HG03108 (cell line): ENCODE measurements around the gene B3GLCT.
"Not testable (repeated sequence)": the region's sequence is repeated elsewhere in the genome, so short reads cannot be mapped to it uniquely, and the experiment has no call there.

Experiments
- ATAC-seq: cut with Tn5 transposase; IDR thresholded peaks from one replicate; pipeline ENCODE4 v1.9.1; 2021; ENCODE audit warnings: moderate library complexity; ENCODE audit not compliant: unreplicated experiment

Gene B3GLCT

GRCh38 chr13:31182987-31183386 is 16.8 kb upstream of the B3GLCT start:
- no peak for ATAC-seq

GRCh38 chr13:31184451-31184850 is 15.3 kb upstream of the B3GLCT start:
- ATAC-seq, result no peak

DNA sequence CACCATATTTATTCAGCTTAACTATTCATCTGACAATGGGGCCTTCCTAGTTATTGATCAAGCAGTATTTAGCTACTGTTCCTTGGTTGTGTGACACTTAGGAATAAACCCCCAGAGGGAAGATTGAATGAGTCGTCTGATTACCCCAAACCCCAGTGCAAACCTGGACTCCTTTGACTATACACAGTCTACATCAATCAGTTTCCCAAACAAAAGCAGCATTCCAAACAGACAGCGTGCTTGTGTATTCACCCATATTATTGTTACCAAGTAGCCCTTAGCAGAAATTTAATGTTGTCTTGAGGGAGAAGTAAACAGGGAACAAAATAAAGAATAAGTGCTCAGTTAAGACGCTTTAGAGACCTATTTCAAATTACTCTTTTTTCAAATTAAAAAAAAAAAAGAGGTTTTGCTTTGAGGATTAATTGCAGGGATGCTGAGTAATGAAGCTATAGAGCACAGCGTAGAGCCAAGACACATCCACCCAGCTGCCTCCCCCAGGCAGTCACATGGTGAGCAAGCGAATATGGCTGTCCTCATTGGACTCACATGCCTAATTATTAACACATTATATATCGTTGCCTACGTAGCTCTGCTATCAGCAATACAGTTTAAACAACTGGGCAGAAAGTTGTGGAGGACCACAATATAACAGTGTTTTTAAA is 14.7 kb upstream of the B3GLCT start:
- ATAC-seq, result no peak

DNA sequence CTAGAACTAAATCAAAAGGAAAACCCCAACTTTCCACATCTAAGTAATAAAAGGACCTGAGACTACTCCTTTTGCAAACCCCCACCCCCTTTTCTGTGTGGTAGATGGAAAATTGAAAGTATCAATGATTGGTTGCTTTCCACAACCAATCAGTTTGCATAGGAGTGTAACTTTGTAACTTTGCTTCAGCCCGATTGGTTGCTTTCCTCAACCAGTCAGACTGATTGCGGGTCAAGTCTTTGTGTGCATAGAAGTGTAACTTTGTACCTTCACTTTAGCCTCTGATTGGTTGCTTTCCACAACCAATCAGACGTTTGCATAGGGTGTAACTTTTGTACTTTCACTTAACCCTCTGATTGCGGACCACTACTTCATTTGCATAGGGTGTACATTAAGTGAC is 8.0 kb upstream of the B3GLCT start:
- no peak for ATAC-seq

- no peak for ATAC-seq
Measured at GRCh38 chr13:31192306-31192705, 7.5 kb upstream of the B3GLCT start.

- ATAC-seq, result no peak
Measured at GRCh38 chr13:31195616-31196015, 4.2 kb upstream of the B3GLCT start.

GRCh38 chr13:31196992-31197391 is 2.8 kb upstream of the B3GLCT start:
- ATAC-seq, result no peak

DNA sequence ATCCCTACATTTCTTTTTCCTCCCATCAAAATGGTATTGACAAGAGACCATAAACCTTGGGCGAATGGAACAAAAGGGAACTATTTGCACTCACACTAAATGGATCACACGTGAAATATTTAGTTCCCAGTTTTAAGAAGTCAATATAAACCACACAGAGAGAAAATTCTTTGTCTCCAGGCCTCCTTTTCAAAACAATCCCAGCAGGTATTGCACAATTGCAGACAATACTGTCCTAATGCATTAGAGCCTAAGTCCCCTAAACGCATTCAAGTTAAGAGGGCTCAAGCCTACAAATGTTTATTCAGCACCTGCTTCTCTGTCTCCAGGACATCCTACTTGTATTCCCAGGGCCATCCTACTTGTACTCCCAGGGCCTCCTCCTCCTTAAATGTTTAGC is 1.3 kb upstream of the B3GLCT start:
- no peak for ATAC-seq

- no peak for ATAC-seq
Measured at GRCh38 chr13:31199527-31199848, 287 bp upstream of the B3GLCT start.

GRCh38 chr13:31200637-31200971 is 829 bp downstream of the B3GLCT start:
- ATAC-seq, result peak; percentile 13

GRCh38 chr13:31201341-31202031 is 1.7 kb downstream of the B3GLCT start:
- ATAC-seq, result no peak

GRCh38 chr13:31204592-31204991 is 4.8 kb downstream of the B3GLCT start:
- ATAC-seq, result no peak

DNA sequence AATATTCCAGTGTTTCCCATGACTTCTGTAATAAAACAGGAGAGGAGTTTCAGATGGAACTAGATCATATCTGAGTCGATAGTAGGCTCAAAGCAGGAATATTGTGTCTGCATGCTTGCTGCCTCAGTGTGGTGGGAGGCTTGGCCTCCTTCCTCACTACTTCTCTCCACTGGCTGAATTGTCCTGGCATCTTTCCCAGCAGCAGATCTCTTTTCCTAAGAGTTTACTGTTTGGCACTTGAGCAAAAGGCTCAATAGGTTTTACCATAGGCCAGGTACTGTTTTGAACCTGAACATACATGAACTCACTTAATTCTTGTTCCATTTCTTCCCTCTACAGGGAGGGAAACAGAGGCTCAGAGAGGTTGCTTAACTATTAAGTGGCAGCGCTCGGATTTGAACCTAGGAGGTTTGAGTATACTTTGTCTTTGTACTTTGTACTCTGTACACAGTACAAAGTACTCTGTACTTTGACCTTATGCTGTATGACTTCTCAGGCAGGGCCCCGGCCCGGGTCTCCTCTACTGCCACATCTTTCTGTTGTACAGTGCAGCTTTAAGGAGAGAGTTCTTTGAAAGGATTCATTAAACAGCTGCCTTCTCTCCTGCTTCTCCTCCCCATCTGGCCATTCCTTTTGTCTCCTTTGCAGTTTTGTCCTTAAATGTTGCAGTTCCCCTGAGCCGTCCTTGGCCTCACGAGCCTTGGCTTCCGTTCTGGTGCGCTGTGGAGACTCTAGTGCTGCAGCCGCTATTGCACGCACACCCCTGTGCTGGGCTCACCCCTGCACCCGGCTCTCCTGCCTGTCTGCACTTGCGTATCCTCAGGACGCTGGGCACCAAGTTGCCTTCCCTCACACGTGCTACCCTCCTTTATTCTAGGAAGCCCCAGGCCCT is 8.1 kb downstream of the B3GLCT start:
- no peak for ATAC-seq

DNA sequence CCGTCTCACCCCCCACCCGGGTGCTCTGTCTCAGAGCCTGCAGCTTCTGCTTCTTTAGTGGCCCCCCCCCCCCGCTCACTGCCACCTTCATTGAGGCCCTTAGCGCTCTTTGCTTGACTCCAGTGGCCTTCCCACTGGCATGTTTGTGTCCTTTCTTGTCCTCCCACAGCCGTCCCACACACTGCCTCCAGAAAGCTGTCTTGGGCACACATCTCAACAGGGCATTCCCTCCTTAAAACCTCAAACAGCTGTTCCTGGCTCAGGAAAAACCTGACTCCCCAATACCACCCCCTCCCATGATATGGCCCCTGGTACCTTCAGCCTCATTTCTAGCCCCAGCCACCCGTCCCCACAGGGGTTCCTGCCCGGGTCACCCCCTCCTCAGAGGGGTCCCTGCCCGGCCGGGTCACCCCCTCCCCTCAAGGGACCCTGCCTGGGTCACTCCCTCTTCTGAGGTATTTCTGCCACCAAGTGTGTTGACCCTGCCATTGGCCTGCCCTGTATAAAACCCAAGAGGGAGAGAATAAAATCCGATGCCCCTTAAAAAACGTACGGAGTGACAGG is 8.9 kb downstream of the B3GLCT start:
- no peak for ATAC-seq

DNA sequence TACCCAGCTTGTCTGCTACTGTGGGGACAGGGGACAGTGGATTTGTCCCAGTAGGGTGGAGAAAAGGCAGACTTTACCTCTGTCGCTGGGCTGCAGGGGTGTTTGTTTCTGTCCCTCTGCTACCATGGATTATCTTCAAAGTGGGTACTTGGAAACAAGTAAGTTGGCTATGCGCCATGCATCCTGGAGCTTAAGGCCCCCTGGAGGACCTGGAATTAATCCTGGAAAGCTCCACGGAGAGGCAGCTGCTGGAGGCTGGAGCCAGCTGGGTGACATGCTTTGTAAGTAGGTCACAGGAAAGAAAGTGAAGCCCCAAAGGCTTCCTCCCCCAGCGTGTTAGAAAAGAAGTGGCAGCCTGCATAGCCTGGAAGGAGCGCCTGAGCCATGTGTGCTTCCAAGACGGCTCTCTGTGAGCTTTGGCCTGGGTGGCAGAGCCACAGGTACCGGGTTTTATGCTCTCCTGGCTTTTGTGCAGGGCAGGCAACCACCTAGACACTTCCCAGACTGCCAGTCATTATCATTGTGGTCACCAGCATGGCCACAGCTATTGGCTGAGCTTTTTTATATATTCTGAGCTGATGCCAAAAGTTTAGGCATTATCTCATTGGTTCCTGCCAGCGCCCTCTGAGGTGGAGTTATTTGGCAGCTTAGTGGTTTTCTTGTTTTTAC is 9.5 kb downstream of the B3GLCT start:
- ATAC-seq, result no peak

GRCh38 chr13:31209841-31210210 is 10.1 kb downstream of the B3GLCT start:
- no peak for ATAC-seq

DNA sequence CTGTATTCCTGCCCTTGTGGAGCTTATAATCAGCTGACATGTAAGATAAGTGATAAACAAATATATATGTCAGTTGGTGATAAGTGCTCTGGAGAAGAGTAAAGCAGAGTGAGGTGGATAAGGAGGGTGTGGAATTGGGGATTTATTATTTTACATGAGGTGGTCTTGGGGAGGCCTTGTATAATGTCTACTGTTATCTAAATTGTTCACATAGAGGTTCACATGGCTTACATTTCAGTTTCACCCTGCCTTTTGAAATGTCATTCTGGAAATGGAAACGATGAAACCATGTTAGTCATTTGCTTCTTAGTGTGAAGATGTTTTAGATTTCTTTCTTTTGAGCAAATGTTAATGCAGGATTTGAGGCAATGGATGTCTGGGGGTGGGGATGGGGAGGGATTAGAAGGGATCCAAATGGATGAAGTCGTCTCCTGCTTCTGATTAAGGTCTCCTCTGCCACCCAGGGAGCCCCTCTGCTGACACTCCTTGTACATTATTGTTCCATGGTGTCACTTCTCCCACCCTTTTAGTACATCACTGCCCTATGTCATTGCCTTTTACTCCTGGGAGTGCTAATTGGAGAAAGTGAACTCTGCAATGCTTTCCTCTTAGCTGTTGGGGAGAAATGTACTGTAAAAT is 14.0 kb downstream of the B3GLCT start:
- no peak for ATAC-seq

DNA sequence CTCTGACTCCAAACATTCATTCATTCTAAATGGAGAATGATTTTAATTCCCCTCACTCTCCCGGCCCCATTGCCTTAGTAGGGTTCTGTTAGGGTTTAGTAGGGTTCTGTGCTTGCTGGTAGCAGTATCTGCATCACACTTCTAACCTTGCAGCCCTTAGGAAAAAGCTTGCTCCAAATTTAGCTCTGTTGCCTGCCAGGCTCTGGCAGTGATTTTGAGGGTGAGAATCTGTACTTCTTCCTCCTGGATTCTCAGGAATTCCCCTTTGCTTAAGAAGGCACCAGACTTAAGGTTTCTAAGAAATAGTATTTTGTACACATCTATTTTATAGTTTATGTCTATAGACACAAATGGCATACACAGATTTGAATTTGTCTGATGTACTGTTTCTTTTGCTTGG is 14.7 kb downstream of the B3GLCT start:
- ATAC-seq, result no peak

DNA sequence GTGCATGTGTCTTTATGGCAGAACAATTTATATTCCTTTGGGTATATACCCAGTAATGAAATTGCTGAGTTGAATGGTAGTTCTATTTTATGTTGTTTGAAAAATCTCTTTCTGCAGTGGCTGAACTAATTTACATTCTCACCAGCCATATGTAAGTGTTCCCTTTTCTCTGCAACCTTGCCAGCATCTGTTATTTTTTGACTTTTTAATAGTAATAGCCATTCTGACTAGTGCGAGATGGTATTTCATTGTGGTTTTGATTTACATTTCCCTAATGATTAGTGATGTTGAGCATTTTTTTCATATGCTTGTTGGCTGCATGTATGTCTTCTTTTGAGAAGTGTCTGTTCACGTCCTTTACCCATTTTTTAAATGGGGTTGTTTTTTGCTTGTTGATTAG is 17.1 kb downstream of the B3GLCT start:
- ATAC-seq, result not testable (repeated sequence)

GRCh38 chr13:31219909-31220598 is 20.3 kb downstream of the B3GLCT start:
- no peak for ATAC-seq
